ENCODE data around the gene UBL7.
"Not testable (repeated sequence)": the region's sequence is repeated elsewhere in the genome, so short reads cannot be mapped to it uniquely, and the experiment has no call there.

The UBL7 gene, protein sequence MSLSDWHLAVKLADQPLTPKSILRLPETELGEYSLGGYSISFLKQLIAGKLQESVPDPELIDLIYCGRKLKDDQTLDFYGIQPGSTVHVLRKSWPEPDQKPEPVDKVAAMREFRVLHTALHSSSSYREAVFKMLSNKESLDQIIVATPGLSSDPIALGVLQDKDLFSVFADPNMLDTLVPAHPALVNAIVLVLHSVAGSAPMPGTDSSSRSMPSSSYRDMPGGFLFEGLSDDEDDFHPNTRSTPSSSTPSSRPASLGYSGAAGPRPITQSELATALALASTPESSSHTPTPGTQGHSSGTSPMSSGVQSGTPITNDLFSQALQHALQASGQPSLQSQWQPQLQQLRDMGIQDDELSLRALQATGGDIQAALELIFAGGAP

DNA sequence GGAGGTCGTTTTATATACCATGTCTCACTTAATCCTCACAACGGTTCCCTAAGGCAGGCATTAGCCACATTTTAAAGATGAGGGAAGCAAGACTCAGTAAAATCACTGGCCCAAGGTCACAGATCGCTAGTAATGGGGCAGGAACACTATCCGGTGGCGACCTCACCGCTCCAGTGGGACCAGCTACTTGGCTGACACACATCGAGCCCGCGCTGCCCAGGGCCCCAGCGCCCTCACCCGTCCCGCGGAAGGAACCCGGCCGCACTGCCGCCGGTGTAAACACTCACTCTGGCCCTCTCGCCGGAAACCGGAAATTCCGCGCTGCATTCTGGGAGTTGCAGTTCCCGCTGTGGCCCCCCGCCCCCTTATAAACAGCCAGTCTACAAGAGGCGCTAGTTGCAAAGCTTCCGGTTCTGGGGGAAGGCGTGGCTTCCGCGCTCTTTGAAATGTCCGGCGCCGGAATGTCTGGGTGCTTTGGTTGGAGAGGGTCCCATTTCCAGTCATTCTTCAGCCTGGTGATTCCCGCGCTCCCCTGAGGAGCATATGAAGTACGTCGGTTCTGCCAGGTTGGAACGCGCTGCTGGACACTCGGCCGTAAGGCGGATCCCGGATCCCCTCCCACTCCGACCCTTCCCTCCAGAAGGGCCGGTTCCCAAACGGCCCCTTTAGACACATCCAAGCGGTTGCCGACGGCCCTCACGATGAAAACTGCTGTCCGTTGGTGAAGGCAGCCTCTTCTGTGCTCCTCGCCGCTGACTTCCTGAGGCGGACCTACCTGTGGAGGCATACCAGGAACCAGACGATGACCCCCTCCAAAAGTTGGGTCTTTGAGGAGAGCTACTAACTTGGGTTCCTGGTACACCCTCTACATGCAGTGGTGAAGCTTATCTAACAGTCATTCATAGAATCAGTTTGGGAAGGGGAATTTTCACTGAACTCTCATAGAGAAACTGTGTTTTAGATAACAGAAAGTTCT lies at the start of gene UBL7:
Gene UBL7, minus strand, starts transcription at position 290 of the 976 bp plus-strand sequence. CDS start 2,293 bp downstream, outside the sequence.
- DNase-seq = peak; percentile 99

DNA sequence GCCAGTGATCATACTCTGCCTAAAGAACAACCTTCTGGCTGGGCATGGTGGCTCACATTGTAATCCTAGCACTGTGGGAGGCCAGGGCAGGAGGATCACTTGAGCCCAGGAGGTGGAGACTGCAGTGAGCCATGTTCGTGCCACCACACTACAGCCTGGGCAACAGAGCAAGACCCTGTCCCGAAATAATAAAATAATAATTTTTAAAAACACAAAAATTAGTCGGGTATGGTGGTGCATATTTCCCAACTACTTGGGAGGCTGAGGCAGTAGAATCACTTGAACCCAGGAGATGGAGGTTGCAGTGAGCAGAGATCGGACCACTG lies 45.5 kb upstream of the UBL7 start:
- DNase-seq = no peak

DNA sequence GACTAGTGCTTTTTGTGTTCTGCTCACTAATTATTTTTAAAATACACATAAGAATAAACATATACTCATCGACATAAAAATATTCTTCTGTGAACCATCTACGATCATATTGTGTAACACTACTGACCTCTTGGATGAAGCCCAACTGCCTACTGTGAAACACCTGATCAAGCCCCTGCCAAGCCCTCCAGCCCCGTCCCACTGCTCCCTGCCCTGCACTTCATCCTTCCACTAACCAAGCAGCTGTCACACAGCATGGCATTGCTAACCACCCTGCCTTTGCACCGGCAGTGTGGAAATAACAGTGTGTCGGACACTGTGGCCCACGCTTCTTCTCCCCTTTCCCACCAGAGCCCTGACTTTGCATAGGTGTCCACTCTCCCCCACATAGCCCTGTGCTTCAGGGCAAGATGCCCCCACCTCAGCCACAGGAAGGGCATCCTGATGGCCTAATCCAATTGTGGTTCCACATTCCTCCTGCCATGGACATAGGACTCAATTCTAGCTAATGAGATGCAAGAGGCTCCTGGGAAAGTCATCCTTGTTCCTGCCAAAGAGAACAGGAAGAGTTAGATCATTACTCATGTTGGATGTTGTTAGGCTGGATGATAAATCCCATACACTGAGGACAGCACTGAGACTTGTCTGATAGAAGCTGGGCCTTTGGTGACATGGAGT lies 45.0 kb upstream of the UBL7 start:
- DNase-seq = no peak

DNA sequence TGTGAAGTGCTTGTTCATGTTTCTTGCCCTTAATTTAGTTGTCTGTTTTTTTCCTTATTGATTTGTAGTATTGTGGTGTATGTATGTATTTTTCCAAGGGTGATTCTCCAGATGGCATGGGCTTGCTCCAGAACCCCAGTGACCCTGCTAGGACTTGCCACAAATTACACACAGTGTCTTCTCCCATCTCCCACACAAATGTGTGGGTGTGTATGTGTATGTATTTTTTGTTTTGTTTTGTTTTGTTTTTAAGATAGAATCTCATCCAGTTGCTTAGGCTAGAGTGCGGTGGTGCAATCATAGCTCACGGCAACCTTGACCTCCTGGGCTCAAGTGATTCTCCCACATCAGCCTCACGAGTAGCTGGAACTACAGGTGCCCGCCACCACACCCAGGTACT lies 43.9 kb upstream of the UBL7 start:
- DNase-seq = no peak

DNA sequence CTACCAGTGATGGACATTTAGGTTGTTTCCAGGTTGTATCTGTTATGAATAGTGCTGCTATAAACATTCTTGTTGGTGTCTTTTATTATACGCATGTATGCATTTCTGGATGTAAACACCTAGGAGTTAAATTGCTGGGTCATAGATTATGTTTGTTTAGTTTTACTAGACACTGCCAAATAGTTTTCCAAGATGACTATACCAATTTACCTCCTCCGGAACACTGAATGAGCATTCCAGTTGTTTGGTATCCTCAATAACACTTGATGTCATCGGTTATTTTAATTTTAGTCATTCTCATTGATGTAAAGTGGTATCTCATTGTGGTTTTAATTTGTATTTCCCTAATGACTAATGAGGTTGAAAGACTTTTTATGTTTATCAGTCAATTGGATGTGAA lies 43.5 kb upstream of the UBL7 start:
- no peak for DNase-seq

DNA sequence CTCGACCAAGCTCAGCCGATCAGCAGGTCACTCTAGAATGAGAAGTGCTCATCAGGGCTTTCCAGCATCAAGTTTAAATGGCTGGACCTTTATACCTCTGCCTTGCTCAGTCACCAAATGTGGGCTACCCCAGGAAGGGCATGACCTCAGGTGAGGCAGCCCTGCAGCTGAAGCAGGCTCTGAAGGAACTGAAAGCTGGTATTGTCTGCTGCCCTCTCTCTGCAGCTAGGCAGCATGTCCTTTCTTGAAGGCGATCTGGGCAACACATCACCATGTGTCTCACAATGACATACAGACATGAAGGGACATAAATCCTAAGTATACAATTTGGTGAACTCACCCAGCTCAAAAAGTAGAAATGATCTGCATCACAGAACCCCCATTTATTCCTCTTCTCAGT lies 41.3 kb upstream of the UBL7 start:
- no peak for DNase-seq

DNA sequence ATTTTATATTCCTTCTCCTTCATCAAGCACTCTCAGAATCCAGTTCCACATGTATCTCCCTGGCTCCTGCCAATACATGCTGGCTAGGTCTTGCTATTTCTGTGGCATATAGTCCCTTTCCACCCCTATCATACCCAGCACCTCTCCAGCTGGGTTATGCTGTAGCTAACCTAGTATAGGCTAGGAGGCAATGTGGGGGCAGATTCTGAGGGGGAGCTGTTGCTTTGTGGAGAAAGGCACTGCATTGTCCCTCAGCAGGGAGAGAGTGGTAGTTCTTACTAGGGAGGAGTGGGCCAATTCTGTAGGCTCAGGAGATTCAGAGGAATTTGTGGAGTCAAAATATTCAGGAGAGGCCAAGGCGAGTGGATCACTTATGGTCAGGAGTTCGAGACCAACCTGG lies 39.4 kb upstream of the UBL7 start:
- no peak for DNase-seq

DNA sequence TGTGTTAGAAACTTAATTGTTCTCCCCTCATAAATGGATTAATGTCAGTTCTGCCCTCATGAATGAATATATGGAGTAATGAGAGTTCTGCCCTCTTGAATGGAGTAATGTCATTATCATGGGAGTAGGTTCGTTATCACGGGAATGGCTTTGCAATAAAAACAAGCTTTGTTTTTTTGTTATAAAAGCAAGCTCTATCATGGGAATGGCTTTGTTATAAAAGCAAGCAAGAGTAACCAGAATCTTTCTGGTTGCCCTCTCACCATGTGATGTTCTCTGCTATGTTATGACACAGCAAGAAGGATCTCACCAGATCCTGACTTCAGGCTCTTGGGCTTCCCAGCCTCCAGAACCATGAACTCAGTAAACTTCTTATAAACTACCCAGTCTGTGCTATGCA lies 38.4 kb upstream of the UBL7 start:
- DNase-seq = no peak

DNA sequence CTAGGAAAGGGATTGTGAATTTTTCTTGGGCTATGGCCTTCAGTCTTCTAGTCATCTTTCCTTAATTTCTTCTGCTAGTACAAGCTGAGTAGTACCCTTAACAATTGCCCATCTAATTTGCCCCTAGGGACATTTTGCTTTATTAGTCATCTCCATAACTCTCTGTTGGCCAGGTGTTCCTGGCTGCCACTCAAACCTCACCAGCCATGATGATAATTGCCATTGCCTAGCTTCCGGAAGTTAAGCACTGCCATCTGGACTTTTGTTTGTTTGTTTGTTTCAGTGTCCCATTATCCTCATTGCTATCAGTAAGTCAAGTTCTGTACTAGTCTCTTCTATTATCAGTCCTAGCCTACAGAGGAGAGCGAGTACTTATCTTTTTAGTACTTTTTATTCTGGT lies 36.6 kb upstream of the UBL7 start:
- DNase-seq = no peak

DNA sequence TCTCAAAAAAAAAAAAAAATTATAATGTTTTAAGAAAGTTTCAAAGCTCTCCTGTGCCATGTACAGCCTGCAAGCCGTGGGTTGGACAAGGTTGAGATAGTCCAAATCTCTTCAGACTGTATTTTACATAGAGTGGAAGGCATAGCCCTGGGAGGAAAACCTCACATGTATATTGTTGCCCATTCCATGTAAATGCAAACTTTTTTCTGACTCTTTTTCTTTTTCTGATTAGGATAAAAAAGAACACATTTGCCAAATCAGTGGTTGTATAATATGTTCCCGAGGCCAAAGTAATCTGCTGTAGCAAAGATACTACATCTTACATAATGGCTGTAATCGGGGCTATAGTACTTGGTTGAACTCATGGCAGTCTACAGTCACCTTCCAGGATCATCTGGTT lies 35.7 kb upstream of the UBL7 start:
- no peak for DNase-seq

DNA sequence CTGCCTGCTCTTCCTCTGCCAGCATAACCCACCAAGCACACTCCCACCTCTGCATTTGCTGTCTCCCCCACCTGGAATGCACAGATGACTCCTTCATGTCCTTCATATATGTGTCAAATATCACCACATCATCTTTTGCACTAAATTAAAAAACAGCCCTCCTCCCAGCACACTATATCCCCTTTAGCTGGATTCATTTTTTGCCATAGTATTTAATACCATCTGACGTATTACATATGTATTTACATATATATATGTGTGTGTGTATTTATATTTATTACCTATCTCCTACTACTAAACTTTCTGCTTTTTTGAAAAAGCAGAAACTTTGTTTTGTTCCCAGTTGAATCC lies 29.4 kb upstream of the UBL7 start:
- no peak for DNase-seq

DNA sequence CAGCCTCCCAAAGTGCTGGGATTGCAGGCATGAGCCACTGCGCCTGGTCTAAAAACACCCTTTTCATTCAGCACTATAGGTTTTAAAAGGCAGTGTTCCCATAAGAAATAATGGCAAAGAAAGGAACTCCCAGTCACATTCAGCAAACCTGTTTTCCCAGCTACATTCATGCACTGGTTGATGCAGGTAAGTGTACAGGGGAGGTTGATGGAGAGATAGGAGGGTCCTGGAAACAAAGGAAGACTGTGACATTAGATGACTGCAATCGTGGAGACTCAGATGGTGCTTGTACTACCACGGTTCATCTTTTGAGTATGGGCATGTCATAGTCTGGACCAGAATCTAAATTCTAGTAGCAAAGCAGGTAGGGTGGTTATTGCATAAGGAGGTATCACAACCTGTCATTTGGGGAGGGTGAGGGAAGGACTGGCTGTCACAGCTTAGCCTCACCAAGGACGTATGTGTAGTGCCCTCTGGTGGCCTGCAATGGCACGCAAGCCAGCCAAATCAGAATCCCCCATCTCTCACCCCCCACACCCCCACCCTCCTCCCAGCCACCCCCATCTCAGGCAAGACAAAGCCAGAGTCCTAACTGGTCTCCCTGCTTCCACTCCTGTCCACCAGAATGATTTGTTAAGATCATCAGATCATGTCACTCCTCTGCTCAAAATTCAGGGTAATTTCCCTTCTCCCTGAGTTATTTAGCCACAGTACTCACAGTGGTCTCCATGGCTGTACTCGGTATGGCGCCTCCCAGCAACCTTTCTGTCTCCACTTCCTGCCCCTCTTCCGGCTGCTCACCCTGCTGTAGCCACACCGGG lies 28.8 kb upstream of the UBL7 start:
- DNase-seq = peak; percentile 81 to 85

DNA sequence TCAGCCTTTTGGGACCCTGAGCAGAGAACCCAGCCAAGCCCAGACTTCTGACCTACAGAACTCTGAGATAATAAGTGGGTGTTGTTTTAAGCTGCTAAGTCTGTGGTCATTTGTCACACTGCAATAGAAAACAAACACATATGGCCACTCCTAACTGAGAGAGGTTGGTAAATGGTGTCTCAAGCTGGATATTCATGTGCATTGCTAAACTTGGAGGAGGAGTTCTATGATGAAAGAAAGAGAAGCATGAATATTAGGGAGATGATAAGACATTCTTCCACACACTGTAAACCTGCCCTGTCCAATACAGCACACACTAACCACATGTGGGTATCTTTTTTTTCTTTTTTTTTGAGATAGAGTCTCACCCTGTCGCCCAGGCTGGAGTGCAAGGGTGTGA lies 27.8 kb upstream of the UBL7 start:
- DNase-seq = no peak

DNA sequence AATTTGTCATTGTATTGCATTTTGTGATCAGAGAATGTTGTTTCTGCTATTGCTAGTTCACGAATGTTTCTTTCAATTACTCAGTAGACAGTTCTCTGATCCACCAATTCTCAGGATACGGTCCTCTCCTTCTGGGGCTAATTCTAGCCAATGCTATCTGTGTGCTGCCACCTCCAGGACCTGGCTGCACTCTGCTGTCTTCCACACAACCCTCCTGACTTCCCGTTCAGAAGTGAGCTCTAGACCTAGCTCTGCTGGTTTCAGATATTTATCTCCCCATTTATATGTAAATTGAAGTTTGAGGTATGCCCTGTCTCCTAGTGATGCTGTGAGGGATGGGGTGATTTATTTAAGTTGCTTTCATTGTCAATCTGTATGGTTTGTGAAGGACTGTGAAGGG lies 21.7 kb upstream of the UBL7 start:
- DNase-seq = no peak

DNA sequence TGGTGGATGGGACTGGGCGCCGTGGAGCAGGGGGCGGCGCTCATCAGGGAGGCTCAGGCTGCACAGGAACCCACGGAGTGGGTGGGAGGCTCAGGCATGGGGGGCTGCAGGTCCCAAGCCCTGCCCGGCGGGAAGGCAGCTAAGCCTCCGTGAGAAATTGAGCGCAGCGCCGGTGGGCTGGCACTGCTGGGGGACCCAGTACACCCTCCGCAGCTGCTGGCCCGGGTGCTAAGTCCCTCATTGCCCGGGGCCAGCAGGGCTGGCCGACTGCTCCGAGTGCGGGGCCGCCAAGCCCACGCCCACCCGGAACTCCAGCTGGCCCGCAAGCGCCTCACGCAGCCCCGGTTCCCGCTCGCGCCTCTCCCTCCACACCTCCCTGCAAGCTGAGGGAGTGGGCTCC lies 19.4 kb upstream of the UBL7 start:
- DNase-seq = not testable (repeated sequence)

DNA sequence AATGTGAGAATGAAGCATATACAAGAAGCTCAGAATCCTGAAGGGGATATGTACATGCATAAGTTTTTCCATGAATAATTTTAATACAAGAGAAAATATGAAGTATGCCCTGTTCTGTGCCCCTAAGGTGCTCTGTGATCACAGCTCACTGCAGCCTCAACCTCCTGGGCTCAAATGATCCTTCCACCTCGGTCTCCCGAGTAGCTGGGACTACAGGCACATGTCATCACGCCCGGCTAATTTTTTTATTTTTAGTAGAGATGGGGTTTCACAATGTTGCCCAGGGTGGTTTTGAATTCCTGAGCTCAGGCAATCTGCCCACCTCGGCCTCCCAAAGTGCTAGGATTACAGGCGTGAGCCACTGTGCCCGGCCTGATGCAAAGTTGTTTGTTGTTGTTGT lies 10.7 kb upstream of the UBL7 start:
- DNase-seq = not testable (repeated sequence)

DNA sequence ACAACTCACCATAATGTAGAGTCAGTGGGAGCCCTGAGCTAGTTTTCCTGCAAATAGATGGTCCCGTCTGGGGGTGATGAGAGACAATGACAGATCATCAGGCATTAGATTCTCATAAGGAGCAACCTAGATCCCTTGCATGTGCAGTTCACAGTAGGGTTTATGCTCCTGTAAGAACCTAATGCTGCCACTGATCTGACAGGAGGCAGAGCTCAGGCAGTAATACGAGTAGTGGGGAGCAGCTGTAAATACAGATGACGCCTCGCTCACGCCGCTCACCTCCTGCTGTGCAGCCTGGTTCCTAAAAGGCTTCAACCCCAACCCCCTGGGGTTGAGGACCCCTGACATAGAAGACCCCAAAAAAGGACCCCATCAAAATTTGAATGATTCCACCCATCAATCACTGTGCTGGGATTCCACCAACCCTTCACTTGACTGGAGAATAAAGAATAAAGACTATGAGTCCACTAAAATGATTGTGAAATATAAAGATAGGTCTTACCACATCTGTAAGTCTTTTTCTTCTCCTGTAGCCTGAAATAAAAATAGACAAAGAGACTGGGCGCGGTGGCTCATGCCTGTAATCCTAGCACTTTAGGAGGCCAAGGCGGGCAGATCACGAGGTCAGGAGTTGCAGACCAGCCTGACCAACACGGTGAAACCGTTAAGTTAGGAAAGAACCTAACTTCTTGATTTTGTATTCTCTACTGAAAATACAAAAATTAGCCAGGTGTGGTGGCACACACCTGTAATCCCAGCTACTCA lies 9.9 kb upstream of the UBL7 start:
- DNase-seq = no peak

DNA sequence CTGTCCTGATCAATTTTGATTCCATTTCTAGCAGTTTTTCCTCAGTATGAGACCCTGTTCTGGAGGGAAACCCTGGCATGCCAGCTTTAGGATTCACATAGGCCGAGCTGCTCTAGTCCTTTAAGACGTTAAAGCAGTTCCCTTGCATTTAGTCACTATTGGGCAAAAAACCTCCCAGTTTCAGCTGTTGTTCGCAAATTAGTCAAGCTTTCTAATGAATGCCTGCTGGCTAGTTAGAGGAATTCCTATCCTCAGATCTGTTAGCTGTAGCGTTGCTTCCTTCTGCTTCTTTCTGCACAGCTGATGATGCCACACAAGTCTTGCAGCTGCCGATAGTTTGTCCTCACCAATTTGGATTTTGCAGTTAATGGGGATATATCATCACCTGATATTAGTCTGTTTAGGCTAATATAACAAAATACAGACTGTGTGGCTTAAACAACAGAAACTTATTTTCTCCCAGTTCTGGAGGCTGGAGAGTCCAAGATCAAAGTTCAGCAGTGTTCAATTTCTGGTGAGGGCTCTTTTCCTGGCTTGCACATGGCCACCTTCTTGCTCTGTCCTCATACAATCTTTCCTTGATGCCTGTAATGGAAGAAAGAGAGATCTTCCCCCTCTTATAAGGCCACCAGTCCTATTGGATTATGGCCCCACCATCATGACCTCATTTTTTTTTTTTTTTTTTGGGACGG lies 7.5 kb upstream of the UBL7 start:
- DNase-seq = no peak

DNA sequence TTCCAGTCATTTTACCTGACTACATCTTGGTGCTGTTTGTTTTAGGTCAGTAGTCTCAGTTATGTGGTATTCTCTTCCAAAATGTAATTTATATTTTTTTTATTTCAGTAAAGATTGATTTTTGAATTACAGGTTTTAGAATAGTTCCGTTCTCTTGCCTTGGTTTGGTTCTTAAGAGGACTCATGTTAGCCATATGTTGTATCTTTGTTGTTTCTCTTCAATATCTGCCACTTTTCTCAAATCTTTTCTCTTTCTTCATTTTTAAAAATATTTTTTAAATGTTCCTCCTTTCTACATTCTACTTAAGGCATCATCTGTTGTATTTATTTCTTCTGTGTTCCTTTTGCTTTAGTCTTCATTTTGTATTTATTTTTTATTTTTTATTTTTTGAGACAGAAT lies 5.6 kb upstream of the UBL7 start:
- no peak for DNase-seq

DNA sequence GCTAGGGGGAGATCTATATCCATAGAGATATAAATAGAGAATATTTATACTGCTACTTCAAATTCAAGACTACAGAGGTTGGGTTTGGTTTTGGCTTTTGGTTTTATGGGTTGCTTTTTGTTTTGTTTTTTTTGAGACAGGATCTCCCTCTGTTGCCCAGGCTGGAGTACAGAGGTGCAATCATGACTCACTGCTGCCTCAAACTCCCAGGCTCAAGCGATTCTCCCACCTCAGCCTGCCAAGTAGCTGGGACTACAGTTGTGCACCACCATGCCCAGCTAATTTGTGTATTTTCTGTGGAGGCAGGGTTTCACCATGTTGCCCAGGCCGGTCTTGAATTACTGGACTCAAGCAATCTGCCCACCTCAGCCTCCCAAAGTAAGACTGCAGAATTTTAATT lies 3.9 kb upstream of the UBL7 start:
- DNase-seq = no peak

DNA sequence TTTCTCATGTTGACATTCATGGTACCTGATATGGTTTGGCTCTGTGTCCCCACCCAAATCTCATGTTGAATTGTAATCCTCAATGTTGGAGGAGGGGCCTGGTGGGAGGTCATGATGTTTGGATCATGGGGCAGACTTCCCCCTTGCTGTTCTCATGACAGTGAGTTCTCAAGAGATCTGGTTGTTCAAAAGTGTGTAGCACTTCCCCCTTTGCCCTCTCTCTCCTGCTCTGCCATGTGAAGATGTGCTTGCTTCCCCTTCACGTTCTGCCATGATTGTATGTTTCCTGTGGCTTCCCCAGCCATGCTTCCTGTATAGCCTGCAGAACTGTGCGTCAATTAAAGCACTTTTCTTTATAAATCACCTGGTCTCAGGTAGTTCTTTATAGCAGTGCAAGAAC lies 3.3 kb upstream of the UBL7 start:
- no peak for DNase-seq

Data from activated T-cell treated with anti-CD3 and anti-CD28 coated beads, Interleukin-2, amount 50 U/mL, for 48 hours (primary cell).